Measurements from ENCODE around the gene TCF25.

TCF25 gene

DNA sequence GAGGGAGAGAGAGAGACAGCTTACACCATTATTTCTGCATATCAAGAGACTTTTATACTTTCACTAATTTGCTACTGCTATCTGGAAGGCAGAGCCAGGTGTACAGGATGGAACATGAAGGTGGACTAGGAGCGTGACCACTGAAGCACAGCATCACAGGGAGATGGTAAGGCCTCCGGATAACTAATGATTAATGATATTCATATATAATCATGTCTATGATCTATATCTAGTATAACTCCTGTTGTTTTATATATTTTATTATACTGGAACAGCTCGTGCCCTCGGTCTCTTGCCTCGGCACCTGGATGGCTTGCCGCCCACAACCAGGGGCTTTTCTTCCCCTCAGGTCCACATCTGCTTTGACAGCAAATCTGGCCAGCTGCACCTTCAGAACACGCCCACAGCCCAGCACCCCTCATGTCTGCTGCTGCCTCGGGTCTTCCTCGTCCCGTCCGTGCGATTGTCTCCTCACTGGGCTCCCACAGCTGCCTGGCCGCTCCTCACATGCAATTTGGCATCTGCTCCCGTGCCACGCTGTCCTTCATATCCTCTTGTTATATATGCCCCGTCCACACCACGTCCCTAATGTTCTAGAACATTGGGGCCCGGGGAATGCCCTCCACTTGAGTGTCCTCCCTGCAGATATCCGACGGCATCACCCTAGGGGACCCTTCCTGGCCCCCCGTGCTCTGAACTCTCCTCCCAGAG lies 64.9 kb downstream of the TCF25 start:
- no peak for DNase-seq (ENCODE audit: low spot score)

GRCh38 chr16:89944773-89945172 lies 71.4 kb downstream of the TCF25 start:
- DNase-seq (ENCODE audit: low spot score), result no peak

DNA sequence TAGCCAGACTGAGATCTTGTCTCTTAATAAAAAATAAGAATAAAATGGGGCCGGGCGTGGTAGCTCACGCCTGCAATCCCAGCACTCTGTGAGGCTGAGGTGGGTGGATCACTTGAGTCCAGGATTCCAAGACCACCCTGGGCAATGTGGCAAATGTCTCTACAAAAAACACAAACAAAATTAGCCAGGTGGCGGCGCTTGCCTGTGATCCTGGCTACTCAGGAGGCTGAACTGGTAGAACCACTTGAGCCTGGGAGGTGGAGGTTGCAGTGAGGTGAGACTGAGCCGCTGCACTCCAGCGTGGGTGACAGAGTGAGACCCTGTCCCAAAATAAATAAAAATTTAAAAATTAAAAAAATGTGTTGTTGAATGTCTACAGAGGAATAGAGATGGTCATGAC lies 72.3 kb downstream of the TCF25 start:
- peak; percentile 61 for DNase-seq (ENCODE audit: low spot score)

DNA sequence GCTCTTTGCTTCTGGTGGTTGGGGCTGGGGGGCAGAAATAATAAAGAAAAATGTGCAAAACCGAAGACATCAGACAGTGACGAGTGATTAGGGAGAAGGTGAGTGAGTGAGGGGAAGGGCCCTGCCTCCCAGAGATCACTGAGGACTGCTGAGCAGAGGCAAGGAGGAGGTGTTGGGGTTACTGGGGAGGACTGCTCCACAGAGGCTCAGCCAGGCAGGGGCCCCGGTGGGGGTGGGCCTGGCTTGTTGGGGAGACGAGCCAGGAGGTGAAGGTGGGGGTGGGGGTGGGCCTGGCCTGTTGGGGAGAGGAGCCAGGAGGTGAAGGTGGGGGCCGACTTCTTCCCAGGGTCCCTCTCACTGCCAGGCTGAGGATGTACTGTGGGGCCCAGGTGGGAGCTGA lies 73.1 kb downstream of the TCF25 start:
- DNase-seq (ENCODE audit: low spot score), result no peak

DNA sequence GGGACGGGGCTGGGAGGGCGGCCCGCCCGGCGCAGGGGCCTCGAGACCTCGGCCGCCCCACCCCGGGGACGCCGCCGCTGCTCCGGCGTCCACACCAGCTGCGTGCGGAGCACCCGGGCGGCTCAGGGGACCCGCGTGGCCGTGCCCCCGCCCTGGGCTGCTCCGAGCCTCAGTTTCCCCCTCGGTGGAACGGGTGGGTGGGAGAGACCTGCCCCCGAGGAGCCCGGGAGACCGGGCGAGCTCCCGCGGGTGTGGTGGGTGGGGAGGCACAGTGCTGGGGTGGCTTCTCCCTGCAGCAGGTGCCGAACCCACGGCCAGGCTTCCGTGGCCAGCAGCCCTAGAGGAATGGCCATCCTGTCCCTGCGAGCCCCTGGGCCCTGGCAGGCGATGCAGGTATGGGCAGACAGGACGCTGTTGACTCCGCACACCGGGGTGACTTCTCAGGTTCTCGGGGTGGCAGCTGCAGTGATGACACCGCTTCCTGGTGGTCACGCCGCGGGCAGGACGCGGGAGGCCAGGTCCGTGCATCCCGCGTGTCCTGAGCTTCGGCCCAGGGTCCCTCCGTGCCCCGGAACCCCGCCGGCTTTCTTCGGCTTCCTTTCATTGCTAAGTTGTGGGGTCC lies 75.8 kb downstream of the TCF25 start:
- no peak for DNase-seq (ENCODE audit: low spot score)

- DNase-seq (ENCODE audit: low spot score), result no peak
Observed at GRCh38 chr16:89949756-89950155, 76.4 kb downstream of the TCF25 start.

DNA sequence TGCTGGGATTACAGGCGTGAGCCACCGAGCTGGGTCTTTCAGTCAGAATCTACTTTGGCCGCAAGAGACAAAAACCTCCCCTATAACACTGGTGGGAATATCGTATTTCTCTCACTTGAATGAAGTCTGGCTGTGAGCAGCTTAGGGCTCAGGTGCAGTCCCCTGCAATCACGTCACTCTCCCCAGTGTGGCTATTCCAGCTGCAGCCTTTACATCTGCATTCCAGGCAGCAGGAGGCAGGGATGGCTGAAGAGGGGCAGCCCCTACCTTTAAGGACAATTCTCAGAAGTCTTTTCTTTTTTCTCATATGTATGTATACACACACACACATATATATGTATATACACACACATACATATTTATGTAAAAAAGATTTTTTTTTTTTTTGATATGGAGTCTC lies 78.1 kb downstream of the TCF25 start:
- DNase-seq (ENCODE audit: low spot score), result no peak

GRCh38 chr16:89952049-89952448 lies 78.7 kb downstream of the TCF25 start:
- DNase-seq (ENCODE audit: low spot score), result no peak

DNA sequence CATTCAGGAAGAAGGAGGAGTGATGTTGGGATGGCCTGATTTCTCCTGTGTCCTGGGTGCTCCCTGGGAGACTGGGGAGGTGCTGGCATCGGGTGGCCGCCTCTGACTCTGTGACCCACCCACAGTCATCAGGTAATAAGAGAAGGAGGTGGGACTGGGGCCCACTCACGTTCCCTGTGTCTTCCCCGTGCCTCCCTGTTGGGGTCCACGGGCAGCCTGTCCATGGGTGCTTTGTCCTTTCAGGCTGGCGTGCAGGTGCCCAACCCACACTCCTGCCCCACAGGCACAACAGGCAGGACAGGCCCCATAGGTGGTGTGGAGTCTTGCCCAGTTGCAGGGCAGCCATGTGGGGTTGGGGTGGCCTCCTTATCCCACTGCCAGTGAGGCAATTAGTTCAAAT lies 79.2 kb downstream of the TCF25 start:
- no peak for DNase-seq (ENCODE audit: low spot score)

DNA sequence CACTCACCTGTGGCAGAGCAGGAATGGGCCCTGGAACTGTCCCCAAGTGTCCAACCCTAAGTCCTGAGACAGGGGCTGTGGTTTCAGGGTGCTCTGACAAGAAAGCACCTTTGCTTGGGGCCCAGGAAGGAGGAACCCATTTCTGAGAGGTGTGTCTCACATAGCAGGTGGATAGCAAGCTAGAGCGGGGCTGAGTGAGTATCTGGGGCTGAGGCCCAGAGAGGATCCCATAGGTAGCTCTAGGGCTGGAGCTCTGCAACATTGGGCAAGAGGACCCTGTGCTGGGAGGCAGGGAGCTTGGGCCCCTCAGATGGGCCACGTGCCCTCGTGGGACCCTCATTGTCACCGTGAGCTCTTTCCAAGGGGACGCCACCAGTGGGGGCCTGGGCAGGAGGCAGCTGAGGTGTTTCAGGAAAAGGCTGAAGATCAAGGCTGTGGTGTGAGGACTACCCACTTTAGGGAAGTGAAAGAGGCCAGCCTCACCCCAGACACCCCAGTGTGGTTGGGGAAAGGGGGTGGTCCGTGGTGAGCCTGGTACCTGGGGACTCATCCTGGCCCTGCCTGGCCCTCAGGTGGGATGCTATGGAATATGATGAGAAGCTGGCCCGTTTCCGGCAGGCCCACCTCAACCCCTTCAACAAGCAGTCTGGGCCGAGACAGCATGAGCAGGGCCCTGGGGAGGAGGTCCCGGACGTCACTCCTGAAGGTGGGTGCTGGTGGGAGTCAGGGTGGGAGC lies 80.4 kb downstream of the TCF25 start:
- no peak for DNase-seq (ENCODE audit: low spot score)

GRCh38 chr16:89954462-89954861 lies 81.1 kb downstream of the TCF25 start:
- DNase-seq (ENCODE audit: low spot score), result no peak

- DNase-seq (ENCODE audit: low spot score), result no peak
Observed at GRCh38 chr16:89955001-89955685, 81.8 kb downstream of the TCF25 start.

DNA sequence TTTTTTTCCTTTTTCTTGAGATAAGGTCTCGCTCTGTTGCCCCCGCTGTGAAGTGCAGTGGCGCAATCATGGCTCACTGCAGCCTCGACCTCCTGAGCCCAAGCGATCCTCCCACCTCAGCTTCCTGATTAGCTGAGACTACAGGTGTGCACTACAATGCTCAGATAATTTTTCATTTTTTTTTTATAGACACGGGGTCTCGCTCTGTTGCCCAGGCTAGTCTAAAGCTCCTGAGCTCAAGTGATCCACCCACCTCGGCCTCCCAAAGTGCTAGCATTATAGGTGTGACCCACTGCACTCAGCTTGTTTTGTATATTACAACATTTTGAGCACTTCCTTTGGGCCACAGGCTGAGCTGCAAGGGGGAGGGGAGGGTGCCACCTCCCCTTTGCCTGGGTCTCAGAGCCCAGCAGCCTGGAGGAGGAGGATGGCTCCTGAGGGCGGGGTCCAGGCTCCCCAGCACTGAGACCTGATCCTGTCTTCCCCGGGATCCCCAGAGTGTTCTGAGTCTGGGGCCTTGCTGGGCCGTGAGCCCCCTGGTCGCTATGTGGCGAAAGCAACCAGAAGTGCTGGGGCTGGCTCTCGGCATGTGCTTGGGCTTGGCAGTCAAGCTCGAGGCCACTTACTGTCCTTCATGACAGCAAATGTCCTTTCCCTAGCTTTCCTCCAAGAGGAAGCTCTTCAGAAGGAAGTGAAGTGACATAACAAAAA lies 83.3 kb downstream of the TCF25 start:
- DNase-seq (ENCODE audit: low spot score), result no peak

- DNase-seq (ENCODE audit: low spot score), result no peak
Observed at GRCh38 chr16:89957216-89957785, 83.9 kb downstream of the TCF25 start.

- DNase-seq (ENCODE audit: low spot score), result peak; percentile 97
Observed at GRCh38 chr16:89958068-89958467, 84.7 kb downstream of the TCF25 start.

DNA sequence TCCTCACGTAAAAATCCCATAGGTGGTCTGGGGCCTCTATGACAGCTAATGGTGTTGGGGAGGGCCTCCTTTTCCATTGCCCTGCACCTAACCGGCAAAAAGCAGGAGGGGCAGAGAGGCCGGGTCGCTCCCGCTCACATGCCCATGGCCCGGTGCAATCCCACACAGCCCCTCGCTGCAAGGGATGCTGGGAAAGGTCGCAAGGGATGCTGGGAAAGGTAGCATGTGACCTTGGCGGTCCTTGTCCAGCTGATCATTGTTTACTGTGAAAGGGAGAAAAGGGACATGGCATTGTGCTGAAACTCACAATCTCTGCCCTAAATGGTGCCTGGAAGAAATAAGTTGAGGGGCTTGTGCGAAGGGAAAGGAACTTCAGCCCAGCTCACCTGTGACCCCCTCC lies 85.2 kb downstream of the TCF25 start:
- no peak for DNase-seq (ENCODE audit: low spot score)

DNA sequence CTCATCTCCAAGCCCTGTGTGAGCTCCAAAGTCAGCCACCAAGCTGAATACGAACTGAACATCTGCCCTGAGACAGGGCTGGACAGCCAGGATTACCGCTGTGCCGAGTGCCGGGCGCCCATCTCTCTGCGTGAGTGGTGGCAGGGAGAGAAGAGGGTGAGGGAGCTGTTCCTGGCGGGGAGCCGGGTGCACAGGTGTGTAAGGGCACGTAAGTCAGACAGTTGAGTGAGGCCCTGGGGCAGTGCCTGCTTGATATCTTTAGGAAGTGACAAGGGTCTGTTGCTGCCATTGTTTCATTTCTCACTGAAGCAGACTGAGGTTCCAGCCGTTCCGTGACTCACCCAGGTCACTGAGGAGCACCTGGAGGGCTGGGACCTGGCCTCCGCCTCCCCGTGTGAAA lies 87.6 kb downstream of the TCF25 start:
- DNase-seq (ENCODE audit: low spot score), result no peak

Data from SK-N-DZ (cell line).